K562 (cell line): ENCODE data around the gene ACTR8. TPM values are rescaled to one million over a fixed set of nuclear protein-coding genes. Genes with fewer than 3 reads are reported as not detected.

ENCODE experiments used
- ATAC-seq: fragments of 200-7000 bp; cut with Tn5 transposase; 3 replicates; pipeline ENCODE4 v1.9.1; 2020; ENCODE audit warnings: moderate library complexity
- BruUV-seq: library from RNA; stranded (reverse); fragments of 400-500 nt; replicated peaks from 2 replicates; lab custom pipeline; 2021; lab: Mats Ljungman, UMichigan
- CTCF ChIA-PET: fragments of 300-600 bp; formaldehyde crosslinking; extraction: SDS; loops from one replicate; lab custom pipeline; 2021; ENCODE audit warnings: low intra/inter-chr PET ratio; lab: Yijun Ruan, JAX
- POLR2A ChIA-PET: fragments of 300-600, 350-650 bp; sonication (Branson Sonifier 250); formaldehyde crosslinking; extraction: SDS; loops from one replicate; lab custom pipeline; 2021; ENCODE audit warnings: antibody characterized with exemption, inconsistent platforms; lab: Yijun Ruan, JAX
- DNase-seq, 4 experiments: peaks; one replicate each; pipeline versions ENCODE4 v3.0.0 to v3.0.0-alpha.2; 2011 to 2018; ENCODE audit warnings: low spot score in 3 of 4, mixed read lengths in 3 of 4; ENCODE audit errors: extremely low read depth in 1 of 4
- FAIRE-seq: peaks from 2 replicates; lab custom pipeline; 2011; peaks lifted over from hg19 to GRCh38; lab: Jason Lieb, UNC
- H2AFZ ChIP-seq: 2 replicates; pipeline ENCODE4 v1.6.0; 2011; ENCODE audit warnings: low read depth, low read length, control low read depth, inconsistent platforms
- H3K27ac ChIP-seq: fragments of 200-600 bp; 3 replicates; pipeline ENCODE4 v1.8.0; 2011; ENCODE audit warnings: low read depth, mild to moderate bottlenecking, control low read depth, inconsistent platforms, low read length, moderate library complexity, mixed read lengths; ENCODE audit errors: extremely low read depth
- H3K27me3 ChIP-seq, 2 experiments: fragments of 300-600 bp in 1 of 2; 2 replicates in 1 of 2; 3 replicates in 1 of 2; pipeline versions ENCODE4 v1.6.0 to v1.8.0; 2011; ENCODE audit warnings: inconsistent platforms in 2 of 2, low read length in 2 of 2, mild to moderate bottlenecking in 1 of 2, mixed read lengths in 1 of 2, moderate library complexity in 1 of 2; ENCODE audit not compliant: control insufficient read depth in 2 of 2, insufficient read depth in 2 of 2
- H3K36me3 ChIP-seq: fragments of 300-600 bp; 3 replicates; pipeline ENCODE4 v1.8.0; 2011; ENCODE audit warnings: mild to moderate bottlenecking, low read length, inconsistent platforms; ENCODE audit not compliant: control insufficient read depth, insufficient read depth
- H3K4me1 ChIP-seq, 2 experiments: fragments of 200-600 bp in 1 of 2; replicated peaks in 1 of 2; 2 replicates in 1 of 2; 3 replicates in 1 of 2; pipeline versions ENCODE4 v1.5.1 to v1.8.0; 2011; ENCODE audit warnings: inconsistent platforms in 2 of 2, low read length in 2 of 2, mild to moderate bottlenecking in 1 of 2, mixed read lengths in 1 of 2, moderate library complexity in 1 of 2; ENCODE audit not compliant: control insufficient read depth in 2 of 2, insufficient read depth in 2 of 2
- H3K4me2 ChIP-seq: 2 replicates; pipeline ENCODE4 v1.6.1; 2011; ENCODE audit warnings: low read length, control low read depth, inconsistent platforms, mixed read lengths; ENCODE audit not compliant: insufficient read depth
- H3K4me3 ChIP-seq: fragments of 200-600 bp; sonication (generic), shearing (Covaris generic); 2 replicates; pipeline ENCODE4 v1.5.1; 2016; ENCODE audit warnings: control low read depth, inconsistent platforms
- H3K79me2 ChIP-seq: fragments of 200-600 bp; 3 replicates; pipeline ENCODE4 v1.8.0; 2011; ENCODE audit warnings: low read length, inconsistent platforms; ENCODE audit not compliant: control insufficient read depth, insufficient read depth
- H3K9ac ChIP-seq, 2 experiments: 2 replicates each; pipeline versions ENCODE4 v1.6.0 to v1.6.1; 2011; ENCODE audit warnings: low read depth in 2 of 2, low read length in 2 of 2, control low read depth in 1 of 2, inconsistent platforms in 1 of 2, mild to moderate bottlenecking in 1 of 2, mixed read lengths in 1 of 2; ENCODE audit not compliant: insufficient read depth in 1 of 2
- H3K9me1 ChIP-seq: one replicate; pipeline ENCODE4 v1.6.0; 2011; ENCODE audit warnings: inconsistent platforms, mild to moderate bottlenecking, low read length, moderate library complexity; ENCODE audit not compliant: control insufficient read depth, insufficient read depth
- H3K9me3 ChIP-seq: replicated peaks from 2 replicates; pipeline ENCODE4 v1.5.1; 2011; ENCODE audit warnings: low read depth, low read length, inconsistent platforms; ENCODE audit not compliant: control insufficient read depth, insufficient read depth
- H4K20me1 ChIP-seq: replicated peaks from 2 replicates; pipeline ENCODE4 v1.6.1; 2011; ENCODE audit warnings: low read length, inconsistent platforms, mixed read lengths; ENCODE audit not compliant: control insufficient read depth, insufficient read depth
- PURB ChIP-seq: sonication (generic); formaldehyde crosslinking; IDR thresholded peaks from 2 replicates; pipeline ENCODE4 v1.9.0; 2021; ENCODE audit warnings: low read depth, mild to moderate bottlenecking, missing genetic modification reagents
- RBBP5 ChIP-seq: fragments of 200-600 bp; sonication (generic); IDR thresholded peaks from 2 replicates; pipeline ENCODE4 v1.6.1; 2012; ENCODE audit warnings: borderline replicate concordance, mild to moderate bottlenecking, low read length, control low read depth, inconsistent platforms; ENCODE audit not compliant: insufficient read depth, poor library complexity, severe bottlenecking
- SPI1 ChIP-seq: IDR thresholded peaks from 2 replicates; pipeline ENCODE4 v1.6.1; 2011; ENCODE audit warnings: low read depth, low read length, control low read depth, borderline replicate concordance
- TAF9B ChIP-seq: fragments of 450-650 bp; IDR thresholded peaks from 2 replicates; pipeline ENCODE4 v1.6.1; 2018; ENCODE audit warnings: mild to moderate bottlenecking; ENCODE audit not compliant: partially characterized antibody
- ZNF280A ChIP-seq: fragments of 450-650 bp; IDR thresholded peaks from 2 replicates; pipeline ENCODE4 v1.6.1; 2018; ENCODE audit warnings: mild to moderate bottlenecking, low read depth; ENCODE audit not compliant: partially characterized antibody
- ZNF282 ChIP-seq: sonication (generic); formaldehyde crosslinking; IDR thresholded peaks from 2 replicates; pipeline ENCODE4 v1.8.1; 2023; ENCODE audit warnings: missing genetic modification reagents
- ZNF316 ChIP-seq: fragments of 450-650 bp; IDR thresholded peaks from 2 replicates; pipeline ENCODE4 v1.6.1; 2016
- ZNF583 ChIP-seq: fragments of 250-450 bp; sonication (Bioruptor Pico); IDR thresholded peaks from 2 replicates; pipeline ENCODE4 v1.4.0; 2020
- WGBS: fragments of 100-300 bp; shearing (Covaris generic); methylation state at CpG from one replicate; pipeline ENCODE4 v1.1.6; 2016; ENCODE audit warnings: low coverage, mixed read lengths; ENCODE audit not compliant: insufficient coverage; ENCODE audit errors: missing lambda C conversion rate; 5-methylcytosine and 5-hydroxymethylcytosine counted together
- in situ Hi-C: fragments of 300-500 bp; cut with MboI; formaldehyde crosslinking; loops from 4 replicates; pipeline ENCODE4 v1.15.0; 2018; ENCODE audit warnings: inconsistent platforms, mixed read lengths
- intact Hi-C: fragments of 100-400 bp; cut with micrococcal nuclease; formaldehyde crosslinking; loops from 2 replicates; pipeline ENCODE4 v1.14.2; 2022
- polyA plus RNA-seq, 8 experiments: library from polyadenylated mRNA; depleted of rRNA in 4 of 8; stranded (reverse) in 5 of 8; unstranded in 3 of 8; fragments of >200 nt; fragmentation: Nextera tagmentation in 2 of 8; fragmentation: Illumina TruSeq in 1 of 8; extraction: Ambion mirVana in 2 of 8; extraction: Trizol in 1 of 8; gene quantifications; 2 replicates each; pipeline versions ENCODE4 v1.2.1 to v1.2.3, GENCODE V29; 2011 to 2014; ENCODE audit warnings: inconsistent platforms in 1 of 8, missing spikeins in 1 of 8
- total RNA-seq, 7 experiments: library from RNA; depleted of rRNA in 6 of 7; stranded (reverse); fragments of >200 nt in 6 of 7; fragmentation: Illumina TruSeq in 2 of 7; extraction: Trizol in 2 of 7; gene quantifications; 2 replicates each; pipeline versions ENCODE4 v1.2.1 to v1.2.3, GENCODE V29; 2011 to 2021; ENCODE audit warnings: low replicate concordance in 1 of 7

ACTR8 gene
- total and polyA plus RNA-seq, 9 of the 15 experiments (the other 6 are each of a cell fraction or from before 2014, with no cell fraction given): 4.8 to 24.2 (median 17.5) TPM

GRCh38 chr3:53829605-53830004, 52.3 kb downstream of the ACTR8 start:
- no peak for FAIRE-seq
- Histone ChIP-seq H2AFZ (no peak overlapping the region), H3K9me1 (no peaks in the 10 kb centered on the region), H3K9me3 (no peaks in the 10 kb centered on the region), H3K79me2 (no peaks in the 10 kb centered on the region), H3K4me3 (no peak overlapping the region), H3K4me2 (no peak overlapping the region), H3K4me1 (no peaks in the 10 kb centered on the region), H3K9ac (no peak overlapping the region), H3K27me3 (no peaks in the 10 kb centered on the region), H3K27ac (no peak overlapping the region), H4K20me1 (no peaks in the 10 kb centered on the region), H3K36me3 (no peaks in the 10 kb centered on the region)
- no peak for ATAC-seq
- intact Hi-C loops (no loop called here), in situ Hi-C loops (no loop called here)
- 7% methylated on average over 2 of the region's 2 CpGs for WGBS
- ChIA-PET POLR2A (no interaction called here), CTCF (no interaction called here)
- no peak for DNase-seq
- TF ChIP-seq TAF9B (no peak), RBBP5 (no peak), SPI1 (no peak), ZNF316 (no peak)
- no TSS peak for BruUV-seq

GRCh38 chr3:53828581-53828980, 53.4 kb downstream of the ACTR8 start:
- H2AFZ ChIP-seq: no peak overlapping the region
- no TSS peak for BruUV-seq
- DNase-seq (no peak), ATAC-seq (no peak), FAIRE-seq (no peak)
- no peak overlapping the region for H3K4me2 ChIP-seq
- 0% methylated on average over 1 of the region's 1 CpG for WGBS
- H3K79me2 ChIP-seq: no peaks in the 10 kb centered on the region
- in situ Hi-C loops (no loop called here), intact Hi-C loops (no loop called here)
- POLR2A ChIA-PET: no interaction called here
- no peak overlapping the region for H3K27ac ChIP-seq
- H4K20me1 ChIP-seq: no peaks in the 10 kb centered on the region
- TF ChIP-seq ZNF282 (CRISPR knock-in tag) (no peak), PURB (CRISPR knock-in tag) (no peak), ZNF280A (no peak), ZNF583 (CRISPR knock-in tag) (no peak)
- no peak overlapping the region for H3K4me3 ChIP-seq
- H3K36me3 ChIP-seq: no peaks in the 10 kb centered on the region
- H3K9me3 ChIP-seq: no peaks in the 10 kb centered on the region
- no peak overlapping the region for H3K9ac ChIP-seq
- H3K4me1 ChIP-seq: no peaks in the 10 kb centered on the region
- CTCF ChIA-PET: no interaction called here
- H3K9me1 ChIP-seq: no peaks in the 10 kb centered on the region
- H3K27me3 ChIP-seq: no peaks in the 10 kb centered on the region; a peak in 1 of 5 replicates
